Stimulated activated naive CD4-positive, alpha-beta T cell treated with Interleukin-2 at 50 U/mL for 16 hours (primary cell): ENCODE data around the gene NADK.
"Not testable (repeated sequence)": the region's sequence is repeated elsewhere in the genome, so short reads cannot be mapped to it uniquely, and the experiment has no call there.

ENCODE experiments used
- DNase-seq: peaks from one replicate; lab custom pipeline; 2025; lab: John Stamatoyannopoulos, UW

NADK gene

GRCh38 chr1:1763657-1764621 is 14.3 kb downstream of the NADK start:
- DNase-seq: no peak

GRCh38 chr1:1761504-1762376 is 16.5 kb downstream of the NADK start:
- DNase-seq: no peak

GRCh38 chr1:1760715-1761114 is 17.6 kb downstream of the NADK start:
- no peak for DNase-seq

GRCh38 chr1:1760345-1760650 is 18.0 kb downstream of the NADK start:
- DNase-seq: no peak

- DNase-seq: no peak
These were observed 18.6 kb downstream of the NADK start for GRCh38 chr1:1759456-1760344.

GRCh38 chr1:1758692-1759455 is 19.4 kb downstream of the NADK start:
- DNase-seq: no peak

- no peak for DNase-seq
These were observed 20.1 kb downstream of the NADK start for GRCh38 chr1:1758059-1758621.

- no peak for DNase-seq
These were observed 20.7 kb downstream of the NADK start for GRCh38 chr1:1757422-1758058.

- no peak for DNase-seq
These were observed 21.4 kb downstream of the NADK start for GRCh38 chr1:1756661-1757421.

GRCh38 chr1:1755852-1756251 is 22.4 kb downstream of the NADK start:
- no peak for DNase-seq

- no peak for DNase-seq
These were observed 22.8 kb downstream of the NADK start for GRCh38 chr1:1755426-1755825.

GRCh38 chr1:1754051-1754815 is 24.0 kb downstream of the NADK start:
- DNase-seq: no peak

- no peak for DNase-seq
These were observed 24.7 kb downstream of the NADK start for GRCh38 chr1:1753607-1754005.

- no peak for DNase-seq
These were observed 25.3 kb downstream of the NADK start for GRCh38 chr1:1752636-1753606.

GRCh38 chr1:1752190-1752589 is 26.1 kb downstream of the NADK start:
- no peak for DNase-seq

- not testable (repeated sequence) for DNase-seq
These were observed 28.3 kb downstream of the NADK start for GRCh38 chr1:1749941-1750340.

- no peak for DNase-seq
These were observed 29.5 kb downstream of the NADK start for GRCh38 chr1:1748686-1749321.
